ENCODE measurements around the gene RBBP6. TPM values are rescaled to one million over a fixed set of nuclear protein-coding genes. Genes with fewer than 3 reads are reported as not detected.
"Not testable (repeated sequence)": the region's sequence is repeated elsewhere in the genome, so short reads cannot be mapped to it uniquely, and the experiment has no call there.

The RBBP6 gene
- 56.9 TPM for total RNA-seq (ENCODE audit: unreplicated experiment)
- long read RNA-seq, partial matches to known transcripts = 1 of 5 reads
- long read RNA-seq, other reads (novel, unspliced or antisense) = 1 of 5 reads

- Mint-ChIP-seq H3K36me3 (ENCODE audit: unreplicated experiment) (no peaks in the 10 kb centered on the region), H3K27me3 (ENCODE audit: unreplicated experiment) (peaks cover 7% of the 10 kb centered on the region), H3K4me1 (ENCODE audit: low read depth, unreplicated experiment) (peaks cover 8% of the 10 kb centered on the region)
These were observed at the start of gene RBBP6 for GRCh38 chr16:24539295-24539849. Gene RBBP6, plus strand, starts transcription at chr16:24539566. Its CDS starts 1,061 bp downstream, at chr16:24540627.

DNA sequence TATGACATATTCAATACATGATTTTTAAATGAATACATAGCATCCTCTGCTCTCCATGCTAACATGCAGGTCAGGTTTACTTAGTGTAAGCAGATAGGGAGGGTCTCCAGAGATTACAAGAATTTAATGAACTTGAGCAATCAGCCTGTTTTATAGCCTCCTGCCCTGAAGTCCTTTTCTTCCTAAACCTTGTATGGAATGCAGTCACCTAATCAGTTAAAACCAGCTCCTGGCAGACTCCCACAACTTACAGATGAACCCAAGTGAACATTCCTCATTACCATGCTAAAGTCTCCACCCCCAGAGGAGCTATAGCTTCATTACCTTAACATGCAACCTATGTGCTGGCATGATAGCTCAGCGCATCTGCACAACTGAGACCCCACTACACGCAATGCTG, 48.5 kb upstream of the RBBP6 start:
- no peak for DNase-seq
- Mint-ChIP-seq H3K9me3 (ENCODE audit: unreplicated experiment) (peaks cover 6% of the 10 kb centered on the region), H3K27ac (ENCODE audit: unreplicated experiment) (no peak overlapping the region), H3K4me3 (ENCODE audit: unreplicated experiment) (no peak overlapping the region), H3K27me3 (ENCODE audit: unreplicated experiment) (peaks cover 2% of the 10 kb centered on the region), H3K4me1 (ENCODE audit: low read depth, unreplicated experiment) (no peaks in the 10 kb centered on the region), H3K36me3 (ENCODE audit: unreplicated experiment) (no peaks in the 10 kb centered on the region)
- no peak for TF ChIP-seq CTCF (IDR thresholded peaks at IDR 0.05; ENCODE audit: partially characterized antibody, unreplicated experiment)

More at GRCh38 chr16:24539295-24539849, at the start of gene RBBP6:
- DNase-seq = peak; percentile 95
- H3K27ac Mint-ChIP-seq (ENCODE audit: unreplicated experiment) = peak within 1 kb of the TSS; percentile 100
- peaks cover 7% of the 10 kb centered on the region for H3K9me3 Mint-ChIP-seq (ENCODE audit: unreplicated experiment)
- peak within 1 kb of the TSS; percentile 99 for H3K4me3 Mint-ChIP-seq (ENCODE audit: unreplicated experiment)
- TF ChIP-seq CTCF (IDR thresholded peaks at IDR 0.05; ENCODE audit: partially characterized antibody, unreplicated experiment) = peak; percentile 38

- no peak overlapping the region for H3K27ac Mint-ChIP-seq (ENCODE audit: unreplicated experiment)
- peaks cover 6% of the 10 kb centered on the region for H3K9me3 Mint-ChIP-seq (ENCODE audit: unreplicated experiment)
- no peak overlapping the region for H3K4me3 Mint-ChIP-seq (ENCODE audit: unreplicated experiment)
- DNase-seq = no peak
- no peaks in the 10 kb centered on the region for H3K36me3 Mint-ChIP-seq (ENCODE audit: unreplicated experiment)
- H3K4me1 Mint-ChIP-seq (ENCODE audit: low read depth, unreplicated experiment) = no peaks in the 10 kb centered on the region
- H3K27me3 Mint-ChIP-seq (ENCODE audit: unreplicated experiment) = peaks cover 4% of the 10 kb centered on the region
- no peak for TF ChIP-seq CTCF (IDR thresholded peaks at IDR 0.05; ENCODE audit: partially characterized antibody, unreplicated experiment)
These were observed 47.6 kb upstream of the RBBP6 start for GRCh38 chr16:24491731-24492130.

GRCh38 chr16:24493821-24494220, 45.5 kb upstream of the RBBP6 start:
- H3K9me3 Mint-ChIP-seq (ENCODE audit: unreplicated experiment) = peaks cover 4% of the 10 kb centered on the region
- TF ChIP-seq CTCF (IDR thresholded peaks at IDR 0.05; ENCODE audit: partially characterized antibody, unreplicated experiment) = no peak
- H3K27me3 Mint-ChIP-seq (ENCODE audit: unreplicated experiment) = peaks cover 7% of the 10 kb centered on the region
- H3K36me3 Mint-ChIP-seq (ENCODE audit: unreplicated experiment) = no peaks in the 10 kb centered on the region
- H3K4me3 Mint-ChIP-seq (ENCODE audit: unreplicated experiment) = no peak overlapping the region
- DNase-seq = no peak
- no peaks in the 10 kb centered on the region for H3K4me1 Mint-ChIP-seq (ENCODE audit: low read depth, unreplicated experiment)
- no peak overlapping the region for H3K27ac Mint-ChIP-seq (ENCODE audit: unreplicated experiment)

DNA sequence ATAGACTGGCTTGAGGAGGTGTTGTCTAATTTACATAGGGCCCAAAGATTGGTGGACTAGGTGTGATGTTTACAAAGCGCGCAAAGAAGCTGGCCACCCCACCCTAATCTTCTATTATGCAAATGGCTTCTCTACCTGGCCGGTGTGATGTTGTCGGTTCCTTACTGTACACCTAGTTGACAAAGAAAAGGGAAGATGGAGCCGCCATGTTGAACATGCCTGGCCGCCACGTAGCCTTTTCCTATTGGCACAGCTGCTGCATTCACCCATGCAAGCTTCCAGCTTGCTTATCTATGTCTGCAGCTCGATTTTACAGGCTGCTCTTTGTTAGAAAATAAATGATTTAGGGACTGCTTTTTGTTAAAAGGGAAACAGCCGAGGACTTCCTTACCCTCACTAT, 44.2 kb upstream of the RBBP6 start:
- H3K4me3 Mint-ChIP-seq (ENCODE audit: unreplicated experiment); H3K27ac Mint-ChIP-seq (ENCODE audit: unreplicated experiment); H3K27me3 Mint-ChIP-seq (ENCODE audit: unreplicated experiment): not testable (repeated sequence)

More for the DNA sequence above, 44.2 kb upstream of the RBBP6 start:
- DNase-seq; H3K9me3 Mint-ChIP-seq (ENCODE audit: unreplicated experiment); H3K36me3 Mint-ChIP-seq (ENCODE audit: unreplicated experiment); H3K4me1 Mint-ChIP-seq (ENCODE audit: low read depth, unreplicated experiment): not testable (repeated sequence)

Data from glutamatergic neuron (in vitro differentiated cells).